Pericardium fibroblast (primary cell): ENCODE data around the gene FSHB. TPM values are rescaled to one million over a fixed set of nuclear protein-coding genes. Genes with fewer than 3 reads are reported as not detected.

ENCODE experiments used
- total RNA-seq: library from RNA; depleted of rRNA; stranded (reverse); fragments of >200 nt; gene quantifications from 2 replicates; pipeline ENCODE4 v1.2.3, GENCODE V29; 2015

FSHB gene
- not detected in 2 replicates for total RNA-seq

GRCh38 chr11:30230714-30231113 lies at the start of gene FSHB:
Gene FSHB (plus strand): TSS chr11:30231014. CDS start chr11:30231903, 889 bp downstream.

Other genes starting within 250 kb of the FSHB start
- gene KCNA4, start 214.0 kb upstream of the FSHB start, total RNA-seq, result 0.58 and 1.2 TPM in 2 replicates
- 11.3 and 15.9 TPM in 2 replicates for gene ARL14EP, start 92.1 kb downstream of the FSHB start, total RNA-seq